Body of pancreas (tissue), 4 donors: ENCODE measurements around the gene FRMD5.

ENCODE experiments used
- POLR2A ChIP-seq, 3 donors: fragments of 450-650 bp; IDR thresholded peaks; one replicate each; pipeline ENCODE4 v1.6.1; 2016; ENCODE audit warnings: antibody characterized with exemption in 3 of 3, mild to moderate bottlenecking in 2 of 3
- TF ChIP-seq, protein P1 (sequence below), 7 experiments: fragments of 450-650 bp in 4 of 7; fragments of 200-600 bp in 3 of 7; sonication (generic) in 3 of 7; IDR thresholded peaks; one replicate each; pipeline ENCODE4 v1.5.1; 2016 to 2019; ENCODE audit warnings: antibody characterized with exemption in 7 of 7

DNA sequence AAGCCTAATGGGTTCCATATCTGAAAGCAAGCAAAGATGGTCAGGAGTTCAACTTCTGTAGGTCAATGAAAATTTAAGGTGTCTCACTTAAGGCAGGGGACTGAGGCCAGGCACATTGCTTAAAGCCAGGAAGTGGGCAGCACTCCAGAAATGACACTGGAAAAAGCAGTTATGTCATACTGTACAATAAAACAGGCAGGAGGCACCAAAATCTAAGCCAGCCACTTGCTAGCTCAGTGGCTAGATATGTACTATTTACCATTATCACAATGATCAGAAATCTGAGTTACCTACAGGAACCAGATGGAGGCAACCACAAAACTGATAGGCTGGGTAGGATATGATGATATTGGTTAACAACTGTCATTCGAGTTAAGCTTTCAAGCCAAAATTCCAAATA is 57.3 kb downstream of the FRMD5 start:
- TF ChIP-seq, protein P1, sequence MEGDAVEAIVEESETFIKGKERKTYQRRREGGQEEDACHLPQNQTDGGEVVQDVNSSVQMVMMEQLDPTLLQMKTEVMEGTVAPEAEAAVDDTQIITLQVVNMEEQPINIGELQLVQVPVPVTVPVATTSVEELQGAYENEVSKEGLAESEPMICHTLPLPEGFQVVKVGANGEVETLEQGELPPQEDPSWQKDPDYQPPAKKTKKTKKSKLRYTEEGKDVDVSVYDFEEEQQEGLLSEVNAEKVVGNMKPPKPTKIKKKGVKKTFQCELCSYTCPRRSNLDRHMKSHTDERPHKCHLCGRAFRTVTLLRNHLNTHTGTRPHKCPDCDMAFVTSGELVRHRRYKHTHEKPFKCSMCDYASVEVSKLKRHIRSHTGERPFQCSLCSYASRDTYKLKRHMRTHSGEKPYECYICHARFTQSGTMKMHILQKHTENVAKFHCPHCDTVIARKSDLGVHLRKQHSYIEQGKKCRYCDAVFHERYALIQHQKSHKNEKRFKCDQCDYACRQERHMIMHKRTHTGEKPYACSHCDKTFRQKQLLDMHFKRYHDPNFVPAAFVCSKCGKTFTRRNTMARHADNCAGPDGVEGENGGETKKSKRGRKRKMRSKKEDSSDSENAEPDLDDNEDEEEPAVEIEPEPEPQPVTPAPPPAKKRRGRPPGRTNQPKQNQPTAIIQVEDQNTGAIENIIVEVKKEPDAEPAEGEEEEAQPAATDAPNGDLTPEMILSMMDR (IDR thresholded peaks at IDR 0.05): no peak
- TF ChIP-seq POLR2A (IDR thresholded peaks at IDR 0.05): no peak
